ENCODE data around the gene KCNG2. TPM values are rescaled to one million over a fixed set of nuclear protein-coding genes. Genes with fewer than 3 reads are reported as not detected.

Gene KCNG2
- total and polyA plus RNA-seq, 2 of the 8 experiments (the other 6 are each of a cell fraction or from before 2014, with no cell fraction given): 0.19 to 0.74 TPM

- Histone ChIP-seq H3K4me3 (ENCODE audit: extremely low read depth in 1 of 4, insufficient read depth in 2 of 4, low read depth in 3 of 4, low read length in 4 of 4) (no peak overlapping the region), H2BK15ac (ENCODE audit: low read length) (no peak overlapping the region), H2AK5ac (ENCODE audit: low read depth, low read length) (no peak overlapping the region), H3K23me2 (ENCODE audit: low read depth, low read length) (peaks cover 14% of the 10 kb centered on the region; the same call in 1 of the 2 replicates), H4K8ac (ENCODE audit: extremely low read depth, insufficient read depth, low read length) (peak overlapping the region; percentile 62; the same call in 1 of the 2 replicates), H2BK12ac (ENCODE audit: low read depth, low read length) (no peak overlapping the region), H3K9me3 (ENCODE audit: insufficient read depth in 2 of 2, low read depth in 1 of 2, low read length in 1 of 2) (no peaks in the 10 kb centered on the region), H3K18ac (ENCODE audit: extremely low read depth, low read length) (no peak overlapping the region), H3K27ac (ENCODE audit: low read depth, low read length) (no peak overlapping the region), H4K20me1 (replicated peaks in 1 of 2; ENCODE audit: control insufficient read depth in 1 of 2, insufficient read depth in 2 of 2, low read length in 2 of 2) (peaks cover 5 to 15% of the 10 kb centered on the region in 2 experiments), H4K5ac (ENCODE audit: insufficient read length, low read depth, low read length) (no peak overlapping the region), H2BK20ac (ENCODE audit: low read length) (no peak overlapping the region), H3K9ac (replicated peaks in 1 of 4; ENCODE audit: extremely low read depth in 1 of 4, low read depth in 3 of 4, low read length in 3 of 4) (no peak overlapping the region), H3K36me3 (ENCODE audit: control insufficient read depth in 2 of 4, insufficient read depth in 4 of 4, low read length in 3 of 4) (no peaks in the 10 kb centered on the region; a peak in 1 of 8 replicates), H3K4me1 (replicated peaks in 1 of 4; ENCODE audit: control insufficient read depth in 3 of 4, insufficient read depth in 4 of 4, low read length in 3 of 4) (peaks cover 0 to 18% (median 9%) of the 10 kb centered on the region in 4 experiments; a peak in 6 of 7 replicates), H3K56ac (replicated peaks; ENCODE audit: insufficient read length, low read depth, low read length) (no peak overlapping the region), H3K79me2 (ENCODE audit: control insufficient read depth in 1 of 2, insufficient read depth in 2 of 2, low read length in 2 of 2) (peaks cover 0 to 6% of the 10 kb centered on the region in 2 experiments; a peak in 1 of 4 replicates), H3K79me1 (ENCODE audit: low read depth, low read length) (peaks cover 3% of the 10 kb centered on the region; the same call in 1 of the 2 replicates), H2BK120ac (replicated peaks; ENCODE audit: low read depth, low read length) (no peak overlapping the region), H3K4me2 (ENCODE audit: insufficient read depth in 1 of 2, low read depth in 2 of 2, low read length in 2 of 2) (no peak overlapping the region), H3K23ac (ENCODE audit: insufficient read length) (no peak overlapping the region), H3K14ac (ENCODE audit: insufficient read length) (no peak overlapping the region), H2AFZ (ENCODE audit: low read length) (no peak overlapping the region), H4K91ac (replicated peaks; ENCODE audit: insufficient read length, low read length) (no peak overlapping the region), H2BK5ac (ENCODE audit: low read depth, low read length) (no peak overlapping the region), H3K27me3 (replicated peaks in 1 of 4; ENCODE audit: control insufficient read depth in 3 of 4, extremely low read depth in 1 of 4, insufficient read depth in 3 of 4, low read length in 3 of 4) (peaks cover 6 to 24% (median 19%) of the 10 kb centered on the region in 4 experiments), H3K4ac (replicated peaks; ENCODE audit: insufficient read length, low read depth, low read length) (no peak overlapping the region)
- FAIRE-seq (no peak), DNase-seq (ENCODE audit: low read depth in 1 of 2, low spot score in 2 of 2) (no peak)
- POLR2A ChIA-PET (ENCODE audit: partially characterized antibody): interaction anchor here (1.5 kb wide), 1 partner anchor 35 kb away, joined by 3 read pairs; no protein-coding TSS in a partner anchor
- CTCF ChIA-PET (ENCODE audit: partially characterized antibody): interaction anchor here (1.1 to 4.4 kb wide), 4 partner anchors 10 to 308 kb away, joined by 3 to 19 read pairs (median 10); no protein-coding TSS in a partner anchor
- 85% methylated on average over 15 of the region's 15 CpGs; no CpG with 5 or more reads in 1 of the 2 experiments for WGBS, 2 experiments (ENCODE audit: extremely low coverage in 1 of 2, insufficient coverage in 1 of 2, insufficient read length in 1 of 2, insufficient replicate concordance in 2 of 2, low coverage in 1 of 2, low lambda C conversion rate in 2 of 2, missing lambda C conversion rate in 1 of 2)
- no peak for TF ChIP-seq RNF2 (IDR thresholded peaks at IDR 0.05; ENCODE audit: borderline replicate concordance, low read depth, low read length, missing control alignments, poor library complexity, severe bottlenecking)
- TF ChIP-seq POLR2AphosphoS5 (IDR thresholded peaks at IDR 0.05; ENCODE audit: low read depth, low read length): no peak
- TF ChIP-seq CREB1 (IDR thresholded peaks at IDR 0.05): no peak
Measured at GRCh38 chr18:79947881-79948610, 150.3 kb downstream of the KCNG2 start.

Measured in H1 (cell line).